Iris pigment epithelial cell (primary cell): ENCODE measurements around the gene AMZ1.

ENCODE experiments used
- DNase-seq: peaks from one replicate; pipeline ENCODE4 v3.0.0-alpha.2; 2011; ENCODE audit warnings: low read depth

The AMZ1 gene

DNA sequence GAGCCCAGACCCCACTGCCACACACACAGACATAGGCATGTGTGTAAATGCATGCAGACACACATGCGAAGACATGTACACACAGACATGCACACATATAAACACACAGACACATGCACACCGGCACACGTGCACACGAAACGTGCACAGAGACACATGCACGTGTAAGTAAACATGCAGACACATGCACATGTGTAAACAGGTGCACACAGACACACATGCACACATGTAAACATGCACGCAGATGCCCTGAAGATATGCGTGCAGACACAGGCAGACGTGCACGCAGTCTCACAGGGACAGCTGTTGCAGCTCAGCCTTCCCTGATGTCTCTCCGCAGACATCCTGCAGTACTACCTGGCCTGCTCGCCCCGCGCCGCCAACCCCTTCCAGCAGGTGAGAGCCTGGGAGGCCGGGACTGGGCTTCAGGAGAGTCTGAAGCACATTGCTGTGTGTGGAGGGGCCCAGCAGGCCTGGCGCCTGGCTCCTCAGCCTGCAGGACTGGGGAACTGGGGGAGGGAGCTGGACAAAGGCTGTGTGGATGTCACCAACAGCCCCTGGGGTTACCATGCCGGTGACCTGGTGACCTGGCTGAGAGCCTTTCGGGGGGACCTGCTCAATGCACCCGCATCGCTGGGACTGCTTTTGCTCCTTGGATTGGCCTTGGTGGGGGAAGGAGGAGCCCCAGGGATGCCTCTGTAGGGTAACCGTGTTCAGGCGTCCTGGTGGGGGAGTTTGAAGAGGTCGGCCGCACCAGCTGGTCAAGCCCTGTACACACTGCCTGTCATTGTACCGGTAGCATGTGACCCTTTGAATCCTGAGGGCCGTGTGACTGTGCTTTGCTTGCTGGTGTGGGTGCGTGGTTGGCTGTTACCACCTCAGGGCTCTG, 35.9 kb upstream of the AMZ1 start:
- no peak for DNase-seq

DNA sequence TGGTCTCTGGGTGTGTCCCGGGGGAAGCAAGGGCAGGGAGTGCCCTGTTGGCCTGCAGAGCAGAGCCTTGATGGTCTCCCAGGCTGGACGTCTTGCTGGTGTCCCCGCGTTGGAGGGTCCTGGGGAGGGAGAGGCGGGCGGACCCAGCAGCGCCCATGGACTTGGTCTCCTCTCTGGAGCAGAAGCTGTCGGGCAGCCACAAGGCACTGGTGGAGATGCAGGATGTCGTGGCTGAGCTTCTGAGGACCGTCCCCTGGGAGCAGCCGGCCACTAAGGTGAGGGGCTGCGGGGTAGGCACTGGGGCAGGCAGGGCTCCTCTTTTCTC, 35.3 kb upstream of the AMZ1 start:
- no peak for DNase-seq

DNA sequence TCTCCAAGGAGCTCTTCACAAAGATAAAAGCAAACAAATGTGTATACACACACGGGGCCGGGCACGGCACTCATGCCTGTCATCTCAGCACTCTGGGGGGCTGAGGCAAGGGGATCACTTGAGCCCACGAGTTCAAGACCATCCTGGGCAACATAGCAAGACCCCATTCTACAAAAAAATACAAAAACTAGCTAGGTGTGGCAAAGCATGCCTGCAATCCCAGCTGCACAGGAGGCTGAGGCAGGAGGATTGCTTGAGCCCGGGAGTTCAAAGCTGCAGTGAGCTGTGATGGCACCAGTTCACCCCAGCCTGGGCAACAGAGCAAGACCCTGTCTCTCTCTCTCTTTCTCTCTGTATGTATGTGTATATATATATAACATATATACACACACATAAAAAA, 33.9 kb upstream of the AMZ1 start:
- no peak for DNase-seq

DNA sequence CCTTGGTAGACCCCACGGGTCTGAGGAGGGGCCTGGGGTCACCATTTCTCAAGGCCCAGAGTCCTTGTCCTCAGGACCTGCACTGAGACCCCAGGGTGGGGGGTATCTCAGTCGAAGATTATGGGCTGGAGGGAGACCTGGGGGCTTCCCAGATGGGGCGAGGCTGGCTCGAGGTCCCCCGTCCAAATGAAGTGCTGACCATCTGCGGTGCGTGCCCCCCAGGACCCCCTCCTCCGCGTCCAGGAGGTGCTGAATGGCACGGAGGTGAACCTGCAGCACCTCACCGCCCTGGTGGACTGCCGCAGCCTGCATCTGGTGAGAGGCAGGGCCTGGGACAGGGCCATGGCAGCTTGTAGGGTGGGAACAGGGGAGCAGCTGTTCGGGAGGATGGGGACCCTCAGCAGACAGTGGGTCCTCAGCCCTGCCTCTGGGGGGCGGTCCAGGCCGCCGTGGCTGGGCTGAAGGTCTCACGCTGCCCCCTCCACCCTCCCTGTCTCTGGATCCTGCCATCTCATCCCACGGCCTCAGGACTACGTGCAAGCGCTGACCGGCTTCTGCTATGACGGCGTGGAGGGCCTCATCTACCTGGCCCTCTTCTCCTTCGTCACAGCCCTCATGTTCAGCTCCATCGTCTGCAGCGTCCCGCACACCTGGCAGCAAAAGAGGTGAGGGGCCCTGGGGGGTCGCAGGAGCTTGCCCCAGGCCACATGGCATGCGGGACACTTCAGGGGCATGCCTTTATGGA, 32.0 kb upstream of the AMZ1 start:
- no peak for DNase-seq

DNA sequence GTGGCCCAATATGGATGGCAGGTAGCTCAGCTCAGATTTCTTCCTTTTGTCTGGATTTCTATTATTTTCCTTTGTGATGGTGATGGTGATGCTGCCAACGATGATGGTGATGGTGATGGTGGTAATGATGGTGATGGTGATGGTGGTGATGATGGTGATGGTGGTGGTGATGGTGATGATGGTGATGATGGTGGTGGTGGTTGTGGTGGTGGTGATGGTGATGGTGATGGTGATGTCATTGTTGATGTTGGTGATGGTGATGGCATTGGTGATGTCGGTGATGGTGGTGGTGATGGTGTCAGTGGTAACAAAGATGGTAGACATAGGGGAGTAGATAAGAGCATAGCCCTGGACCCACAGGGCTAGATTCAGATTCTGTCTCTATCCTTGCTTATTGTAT, 30.8 kb upstream of the AMZ1 start:
- no peak for DNase-seq

DNA sequence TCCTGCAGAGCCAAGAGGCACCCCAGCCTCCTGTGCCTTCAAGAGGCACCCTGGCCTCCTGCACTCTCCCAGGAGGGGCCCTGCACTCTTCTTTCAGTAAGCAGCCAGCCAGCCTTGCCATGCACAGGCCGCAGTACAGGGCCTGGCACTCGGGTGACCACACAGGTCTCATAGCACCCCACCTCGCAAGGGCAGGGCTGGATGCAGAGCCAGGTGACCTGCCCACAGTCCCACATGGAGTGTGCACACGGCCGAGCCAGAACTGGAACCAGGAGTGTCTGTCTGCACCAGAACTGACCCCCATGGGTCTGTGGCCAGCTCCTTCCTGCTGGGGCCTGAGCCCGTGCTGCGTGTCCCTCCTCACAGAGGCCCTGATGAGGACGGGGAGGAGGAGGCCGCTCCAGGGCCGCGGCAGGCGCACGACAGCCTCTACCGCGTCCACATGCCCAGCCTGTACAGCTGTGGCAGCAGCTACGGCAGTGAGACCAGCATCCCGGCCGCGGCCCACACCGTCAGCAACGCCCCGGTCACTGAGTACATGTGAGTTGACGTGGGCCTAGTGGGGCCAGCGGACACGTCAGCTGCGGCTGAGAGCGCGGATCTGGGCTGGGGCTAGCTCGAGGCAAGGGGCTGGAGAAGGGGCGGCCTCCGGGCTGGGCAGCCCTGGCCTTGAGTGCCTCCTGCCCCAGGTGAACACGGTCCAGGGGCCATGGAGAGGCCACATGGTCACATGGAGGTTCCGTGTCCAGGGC, 29.9 kb upstream of the AMZ1 start:
- DNase-seq: no peak

DNA sequence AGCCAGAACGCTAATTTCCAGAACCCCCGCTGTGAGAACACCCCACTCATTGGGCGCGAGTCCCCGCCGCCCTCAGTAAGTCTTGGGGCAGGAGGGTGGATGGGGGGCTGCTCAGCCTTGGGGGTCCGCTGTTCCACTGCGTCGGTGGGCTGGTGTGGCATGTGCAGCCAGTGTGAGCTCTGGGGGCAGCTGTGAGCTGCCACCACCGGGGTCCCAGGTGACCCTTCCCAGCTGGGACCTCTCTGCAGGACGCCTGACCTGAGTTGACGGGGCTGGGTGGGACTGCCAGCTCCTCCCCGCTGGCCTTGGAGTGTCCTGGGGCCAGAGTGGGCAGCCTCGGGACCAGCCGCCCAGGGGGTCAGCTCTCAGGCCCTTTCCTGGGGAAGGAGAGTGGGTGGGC, 29.1 kb upstream of the AMZ1 start:
- no peak for DNase-seq

DNA sequence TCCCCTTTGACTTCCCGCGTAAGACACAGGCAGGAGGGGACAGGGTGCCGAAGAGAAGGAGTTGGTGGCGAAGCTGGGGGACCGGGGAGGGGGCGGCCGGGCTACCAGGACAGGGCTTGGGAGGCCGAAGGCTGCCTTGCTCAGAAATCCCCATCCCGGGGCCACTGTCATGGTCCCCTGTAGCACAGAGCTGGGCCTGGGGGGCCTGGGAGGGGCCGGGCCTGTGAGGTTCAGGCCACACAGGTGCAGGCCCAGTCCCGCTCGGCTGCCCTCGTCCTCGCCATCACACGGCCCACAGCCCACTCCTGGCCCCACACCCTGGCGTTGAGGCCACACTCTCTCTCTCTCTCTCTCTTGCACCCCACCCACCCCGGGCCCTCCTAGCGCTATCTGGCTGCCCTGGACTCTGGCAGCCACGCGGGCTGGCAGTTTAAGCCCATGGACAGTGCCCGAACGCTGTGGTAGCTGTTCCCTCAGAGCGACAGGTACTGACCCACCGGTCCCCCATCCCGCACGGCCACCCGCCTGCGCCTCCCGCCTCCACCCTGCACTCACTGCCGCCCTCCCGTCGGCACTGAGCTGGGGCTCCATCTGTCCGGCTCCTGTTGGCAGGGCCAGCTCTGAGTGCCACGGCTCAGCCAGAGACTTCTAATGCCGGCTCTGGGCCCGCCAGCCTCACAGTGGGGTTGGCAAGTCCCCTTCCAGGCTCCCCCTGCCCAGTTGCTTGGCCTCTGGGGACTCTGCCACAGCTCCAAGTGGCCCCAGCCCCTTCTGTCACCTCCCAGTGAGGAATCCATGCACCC, 28.2 kb upstream of the AMZ1 start:
- DNase-seq: no peak

DNA sequence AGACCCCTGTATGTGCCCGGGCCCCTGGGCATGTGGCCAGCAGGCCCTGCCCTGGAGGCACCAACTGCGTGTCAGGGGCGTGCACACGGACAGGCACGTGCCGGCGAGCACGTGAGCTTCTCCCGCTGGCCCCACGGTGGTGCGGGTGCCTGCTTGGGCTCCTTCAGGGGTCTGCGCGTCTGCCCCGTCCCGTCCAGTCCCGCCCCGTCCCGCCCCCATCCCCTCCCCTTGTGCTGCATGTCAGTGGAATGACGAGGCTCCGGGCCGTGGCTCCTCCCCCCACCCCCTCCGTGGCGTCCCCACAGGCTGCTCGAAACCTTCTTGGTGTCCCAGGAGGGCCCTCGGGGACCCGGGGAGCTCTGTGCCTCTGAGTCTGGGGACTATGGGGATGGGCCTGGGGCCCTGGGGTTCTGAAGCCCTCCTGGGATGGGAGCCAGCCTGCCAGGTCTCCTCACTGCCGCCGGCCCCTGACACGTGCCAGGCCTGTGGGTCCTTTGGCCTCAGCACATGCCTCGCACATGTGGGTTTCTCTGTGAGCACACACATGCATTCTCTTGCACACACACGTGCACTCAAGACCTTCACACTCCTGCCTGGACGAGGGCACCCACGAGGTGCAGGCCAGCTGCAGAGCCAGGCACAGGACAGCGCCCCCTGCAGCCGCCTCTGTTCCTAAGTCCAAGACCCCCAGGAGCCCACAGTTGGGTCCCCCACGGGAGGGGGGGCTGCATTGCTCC, 27.5 kb upstream of the AMZ1 start:
- no peak for DNase-seq

DNA sequence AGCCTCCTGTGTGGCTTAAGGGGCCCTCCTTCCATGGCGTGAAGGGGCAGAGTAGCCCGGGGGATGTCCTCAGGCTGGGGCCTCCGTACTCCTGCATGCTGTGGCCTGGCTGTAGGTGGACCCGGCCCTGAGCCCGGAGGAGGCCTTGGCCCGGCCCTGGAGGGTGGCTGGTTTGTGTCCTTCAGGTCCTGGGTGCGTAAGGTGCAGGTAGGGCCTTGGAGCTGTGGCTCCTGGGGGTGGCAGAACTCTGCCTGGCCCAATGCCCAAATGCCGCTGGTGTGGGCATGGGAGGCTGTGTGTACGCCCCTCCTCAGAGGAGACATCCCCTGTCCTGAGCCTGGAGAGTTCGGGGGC, 26.9 kb upstream of the AMZ1 start:
- DNase-seq: no peak

DNA sequence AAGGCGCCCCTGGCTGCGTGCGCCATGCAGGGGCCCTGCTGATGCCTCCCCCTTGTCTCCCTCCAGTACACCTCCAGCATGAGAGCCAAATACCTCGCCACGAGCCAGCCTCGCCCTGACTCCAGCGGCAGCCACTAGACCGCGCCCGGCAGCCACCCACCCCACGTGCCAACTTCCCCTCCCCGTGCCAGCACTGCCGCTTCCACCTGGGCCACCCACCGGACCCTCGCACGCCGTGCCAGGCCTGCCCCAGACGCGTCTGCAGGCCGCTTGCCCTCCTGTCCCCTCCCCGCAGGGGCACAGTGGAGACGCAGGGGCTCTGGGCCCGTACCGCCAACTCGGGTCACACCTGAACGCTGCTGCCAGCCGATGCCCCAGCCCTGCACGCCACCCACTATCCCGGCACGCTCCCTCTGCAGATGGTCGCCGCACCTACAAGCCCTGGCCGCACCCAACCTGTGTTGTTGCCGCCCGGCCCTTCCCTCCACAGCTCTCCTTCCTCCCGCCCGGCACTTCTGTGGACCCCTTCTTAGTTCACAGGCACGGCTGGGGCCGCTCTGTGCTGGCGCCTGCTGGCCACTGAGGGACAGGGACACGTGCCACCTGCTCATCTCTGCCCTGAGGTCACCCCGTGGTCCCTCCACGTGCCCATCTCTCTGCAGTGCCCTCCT, 26.3 kb upstream of the AMZ1 start:
- no peak for DNase-seq

DNA sequence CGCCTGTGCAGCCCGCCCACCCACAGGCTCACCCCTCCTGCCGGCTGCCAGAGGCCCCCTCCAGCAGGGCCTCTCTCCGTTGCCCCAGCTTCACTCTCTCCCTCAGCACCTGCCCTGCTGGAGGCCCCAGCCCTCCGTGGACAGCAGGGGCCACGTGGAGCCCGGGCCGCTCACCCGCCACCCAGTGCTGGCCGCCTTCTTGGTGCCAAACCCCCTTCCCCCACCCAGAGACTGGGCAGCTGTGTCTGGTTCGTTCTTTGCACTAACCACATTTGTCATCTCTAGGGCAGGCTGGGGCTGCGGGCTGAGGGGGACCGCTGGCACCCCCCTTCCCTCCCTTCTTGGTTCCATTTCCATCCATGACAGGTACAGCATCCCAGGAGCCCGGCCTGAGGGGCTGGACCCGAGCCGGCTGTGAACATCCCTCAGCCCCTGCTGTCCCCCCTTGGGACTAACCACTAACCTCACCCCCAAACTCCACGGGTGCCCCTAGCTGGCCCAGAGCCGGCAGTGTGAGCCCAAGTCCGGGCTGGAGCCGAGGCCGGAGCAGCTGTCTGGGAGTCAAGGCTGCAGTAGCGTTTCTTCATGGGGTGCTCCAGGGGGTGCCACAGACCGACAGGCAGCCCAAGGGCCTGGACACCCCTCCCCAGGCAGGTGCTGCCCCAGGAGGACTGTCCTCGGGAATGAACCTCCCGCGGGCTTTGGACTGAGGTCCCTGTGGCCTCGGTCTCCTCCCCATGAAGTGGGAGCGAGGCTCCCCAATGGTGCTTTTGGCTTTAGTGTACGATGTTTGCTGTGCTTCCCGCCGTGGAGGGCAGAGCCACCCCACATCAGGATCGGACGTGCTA, 25.5 kb upstream of the AMZ1 start:
- DNase-seq: no peak

DNA sequence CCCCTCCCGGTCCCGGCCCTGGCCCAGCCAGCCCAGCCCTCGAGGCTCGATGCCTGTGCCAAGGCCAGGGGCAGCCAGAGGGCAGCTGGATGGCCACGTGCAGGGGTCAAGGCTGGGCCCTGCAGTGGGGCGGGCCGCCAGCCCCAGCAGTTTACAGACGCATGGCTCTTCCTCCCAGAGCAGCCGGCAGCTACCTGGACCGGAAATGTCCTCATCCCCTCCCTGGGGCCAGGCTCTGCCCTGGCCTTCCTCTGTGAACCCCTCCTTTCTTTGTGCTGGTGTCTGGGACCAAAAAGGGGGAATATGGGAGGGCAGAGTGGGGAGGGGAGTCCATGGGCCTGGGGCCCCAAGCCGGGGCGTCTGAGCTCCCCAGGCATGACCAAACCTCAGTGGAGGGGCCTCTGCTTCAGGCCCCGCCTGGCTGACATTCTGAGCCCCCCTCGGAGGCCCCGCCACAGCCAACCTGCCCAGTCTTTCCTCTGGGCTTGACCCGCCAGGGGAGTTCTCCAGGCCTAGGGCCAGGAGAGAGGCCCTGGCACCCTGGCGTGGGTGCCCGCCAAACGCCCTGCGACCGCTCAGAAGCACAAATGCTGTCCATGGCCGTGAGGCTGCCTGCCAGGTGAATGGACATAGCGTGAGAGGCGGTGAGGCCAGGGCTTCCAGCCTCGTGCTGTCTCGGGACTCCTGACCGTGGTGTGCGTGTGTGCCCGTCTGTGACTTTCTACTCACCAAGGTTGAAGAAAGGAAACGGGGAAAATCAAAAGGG, 24.7 kb upstream of the AMZ1 start:
- peak; percentile 39 for DNase-seq

DNA sequence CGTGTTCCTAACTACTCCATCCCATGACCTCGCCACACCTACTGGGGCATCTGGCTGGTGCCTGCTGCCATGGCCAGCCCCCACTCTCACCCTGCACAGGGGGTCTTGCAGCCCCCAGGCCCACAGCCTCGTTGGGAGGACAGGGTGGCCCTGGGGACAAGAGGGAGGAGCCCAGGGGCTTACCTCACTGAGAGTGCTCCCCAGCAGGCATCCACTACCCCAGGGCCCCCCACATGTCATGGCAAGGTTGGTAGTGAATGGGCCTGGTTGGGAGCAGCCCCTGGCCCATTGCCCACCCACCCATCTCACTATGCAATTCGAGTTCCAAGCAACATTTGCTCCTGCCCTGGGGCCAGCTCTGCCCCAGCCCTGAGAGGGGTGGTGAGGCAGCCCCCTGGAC, 24.0 kb upstream of the AMZ1 start:
- no peak for DNase-seq

DNA sequence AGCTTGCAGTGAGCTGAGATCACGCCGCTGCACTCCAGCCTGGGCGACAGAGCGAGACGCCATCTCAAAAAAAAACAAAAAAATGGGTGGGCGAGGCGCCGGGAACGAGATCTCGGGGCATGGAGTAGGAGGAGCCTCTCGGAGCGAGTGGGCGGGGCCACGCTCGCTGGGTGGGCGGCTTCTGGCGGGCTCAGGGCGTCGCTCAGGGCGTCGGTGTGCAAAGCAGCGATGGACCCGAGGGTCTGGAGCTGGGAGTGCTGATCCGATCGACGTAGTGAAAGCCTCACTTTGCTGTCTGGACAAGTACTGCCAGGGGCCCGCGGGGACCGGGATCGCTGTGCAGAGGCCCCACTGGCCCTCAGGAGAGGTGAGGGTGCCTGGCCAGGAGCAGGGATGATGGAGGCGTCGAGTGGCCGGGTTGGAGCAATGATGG, 22.6 kb upstream of the AMZ1 start:
- DNase-seq: no peak

DNA sequence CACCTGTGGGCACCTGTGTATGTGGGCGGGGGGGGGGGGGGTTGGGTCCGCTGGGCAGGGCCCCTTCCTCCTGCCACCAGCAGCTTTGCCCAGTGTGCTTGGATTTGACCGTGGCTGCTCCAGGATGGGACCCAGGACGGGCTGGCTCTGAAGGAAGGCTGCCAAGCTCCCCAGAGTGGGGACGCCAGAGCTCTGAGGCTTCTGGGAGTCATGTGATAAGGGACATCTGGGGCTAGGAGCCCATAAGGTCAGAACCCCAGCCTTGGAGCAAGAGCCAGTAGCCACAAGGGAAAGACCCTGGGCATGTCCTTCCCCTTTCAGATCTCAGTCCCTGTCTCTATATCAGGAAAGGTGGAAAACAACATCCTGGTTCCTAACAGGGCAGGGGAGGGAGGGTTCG, 21.8 kb upstream of the AMZ1 start:
- DNase-seq: no peak

DNA sequence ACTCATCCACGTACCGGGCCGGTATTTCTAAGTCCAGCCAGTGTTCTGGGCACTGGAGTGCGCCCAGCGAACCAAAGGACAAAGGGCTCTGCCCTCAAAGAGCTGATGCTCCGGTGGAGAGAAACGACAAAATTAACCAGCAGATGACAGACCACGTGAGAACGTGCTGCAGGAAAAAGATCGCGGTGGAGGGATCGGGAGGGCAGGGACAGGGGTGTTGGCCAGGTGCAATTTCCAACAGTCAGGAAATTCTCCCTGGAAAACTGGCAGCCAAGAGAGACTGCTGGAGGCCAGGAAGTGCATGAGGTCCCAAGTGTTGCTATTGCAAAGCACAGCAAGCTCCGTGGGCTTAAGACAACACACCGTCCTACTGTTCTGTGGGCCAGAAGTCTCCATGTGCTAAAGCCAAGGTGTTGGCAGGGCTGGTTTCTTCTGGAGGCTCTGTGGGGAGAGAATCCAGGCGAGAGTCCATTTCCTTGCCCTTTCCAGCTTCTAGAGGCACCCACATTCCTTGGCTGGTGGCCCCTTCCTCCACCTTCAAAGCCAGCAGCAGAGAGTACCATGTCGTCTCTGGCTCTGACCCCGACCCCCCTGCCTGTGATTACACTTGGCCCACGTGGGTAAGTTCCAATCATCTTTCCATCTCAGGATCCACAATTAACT, 21.3 kb upstream of the AMZ1 start:
- DNase-seq: no peak

DNA sequence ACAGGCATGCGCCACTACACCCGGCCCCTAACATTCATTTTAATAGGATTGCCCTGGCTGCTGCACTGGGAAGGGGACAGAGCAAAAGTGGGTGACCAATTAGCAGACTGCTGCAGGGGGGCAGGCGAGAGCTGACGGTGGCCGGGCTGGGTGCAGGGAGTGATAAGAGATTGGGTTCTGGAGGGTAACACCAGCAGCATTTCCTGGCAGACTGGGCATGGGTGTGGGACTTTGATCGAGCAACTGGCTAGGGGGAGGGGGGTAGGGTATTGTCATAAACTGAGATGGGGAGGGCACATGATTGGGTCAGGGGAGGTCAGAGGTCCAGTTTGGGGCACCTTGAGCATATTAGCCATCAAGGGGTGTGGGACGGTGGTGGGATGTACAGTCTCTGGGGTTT, 20.2 kb upstream of the AMZ1 start:
- no peak for DNase-seq

DNA sequence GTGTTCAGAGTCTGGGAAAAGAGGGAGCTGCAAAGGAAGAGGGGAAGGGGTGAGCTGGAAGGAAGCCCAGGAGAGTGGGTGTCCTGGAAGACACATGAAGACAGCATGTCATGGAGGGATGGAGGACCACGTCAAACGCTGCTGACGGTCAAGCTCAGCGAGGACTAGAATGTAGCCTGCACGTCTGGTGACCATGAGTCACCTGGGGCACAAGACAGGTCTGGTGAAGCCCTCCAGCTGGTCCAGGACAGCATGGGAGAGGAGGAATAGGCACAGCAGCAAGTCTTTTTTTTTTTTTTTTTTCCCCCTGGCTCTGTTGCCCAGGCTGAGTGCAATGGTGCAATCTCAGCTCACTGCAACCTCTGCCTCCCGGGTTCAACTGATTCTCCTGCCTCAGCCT, 19.6 kb upstream of the AMZ1 start:
- DNase-seq: no peak
